ENCODE measurements around the gene OSCP1.

DNA sequence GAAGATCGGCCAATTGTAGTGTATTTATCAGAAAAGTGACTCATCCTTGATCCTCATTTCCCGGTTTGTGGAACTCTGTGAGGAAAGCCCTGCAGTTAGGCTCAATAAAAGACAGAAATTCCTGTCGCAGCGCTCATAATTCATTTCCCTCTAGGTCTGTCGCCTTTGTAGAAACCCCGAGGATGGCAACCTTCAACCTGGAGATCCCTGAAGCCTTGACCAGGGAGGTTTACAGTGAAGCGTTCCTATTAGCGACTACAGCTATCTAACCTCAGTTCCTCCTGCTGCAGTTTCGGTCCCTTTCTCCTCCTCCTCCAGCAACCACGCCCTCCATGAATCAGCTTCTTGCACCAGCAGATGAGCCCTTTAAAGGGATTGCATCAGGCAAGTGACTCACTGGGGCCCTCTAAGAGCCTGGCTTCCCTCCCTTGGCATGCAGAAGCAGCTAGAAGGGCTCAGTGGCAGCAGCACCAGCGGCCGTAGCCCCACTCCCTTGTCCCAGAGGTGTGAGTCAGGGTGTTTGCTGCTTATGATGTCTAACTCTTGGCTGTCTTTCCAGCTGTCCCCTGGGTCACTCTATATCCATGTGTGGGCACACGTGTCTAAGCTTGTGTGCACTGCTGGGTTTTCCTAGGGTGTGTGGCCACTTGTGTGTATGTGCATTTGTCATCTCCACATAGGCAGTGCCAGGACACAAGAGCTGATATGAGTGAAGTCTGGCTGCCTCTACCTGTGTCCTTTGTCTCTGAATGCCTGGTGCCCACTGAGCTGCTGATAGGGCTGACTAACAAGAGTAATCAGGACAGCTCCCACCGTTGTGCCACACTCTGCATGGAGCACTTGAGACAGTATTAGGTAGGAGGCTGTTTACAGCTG is 63.7 kb downstream of the OSCP1 start:
- TF ChIP-seq EZH2 (IDR thresholded peaks at IDR 0.05; ENCODE audit: insufficient read depth, poor library complexity, severe bottlenecking) (no peak), EZH2phosphoT487 (IDR thresholded peaks at IDR 0.05; ENCODE audit: insufficient read depth, low read depth) (no peak)
